NCI-H82 (cell line): ENCODE measurements around the gene PDE9A.

Experiments
- DNase-seq: peaks from one replicate; lab custom pipeline; 2025; lab: John Stamatoyannopoulos, UW

Gene PDE9A

DNA sequence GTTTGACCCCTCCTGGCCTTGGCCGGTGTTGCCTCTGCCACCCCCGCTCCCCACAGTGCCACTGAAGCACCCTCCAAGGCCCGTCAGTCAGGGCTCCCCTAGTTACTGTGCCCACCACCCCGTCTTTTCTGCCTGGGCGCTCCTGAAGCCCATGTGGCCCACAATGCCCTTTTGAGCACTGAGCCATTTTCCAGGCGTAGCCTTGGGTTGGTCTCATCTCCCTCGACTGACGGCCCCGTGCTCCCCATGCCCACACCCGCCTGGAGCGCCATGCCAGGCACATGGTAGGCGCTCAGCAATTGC is 118.0 kb downstream of the PDE9A start:
- DNase-seq = no peak

DNA sequence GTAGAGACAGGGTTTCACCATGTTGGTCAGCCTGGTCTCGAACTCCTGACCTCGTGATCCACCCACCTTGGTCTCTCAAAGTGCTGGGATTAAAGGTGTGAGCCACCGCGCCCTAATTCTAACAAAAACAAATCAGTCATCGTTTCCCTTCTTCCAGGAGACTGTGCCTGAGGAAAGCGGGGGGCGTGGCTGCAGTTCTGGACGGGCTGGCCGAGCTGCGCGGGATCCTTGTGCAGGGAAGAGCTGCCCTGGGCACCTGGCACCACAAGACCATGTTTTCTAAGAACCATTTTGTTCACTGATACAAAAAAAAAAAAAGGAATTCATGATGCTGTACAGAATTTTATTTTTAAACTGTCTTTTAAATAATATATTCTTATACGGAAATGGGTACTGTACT is 121.7 kb downstream of the PDE9A start:
- DNase-seq = no peak

DNA sequence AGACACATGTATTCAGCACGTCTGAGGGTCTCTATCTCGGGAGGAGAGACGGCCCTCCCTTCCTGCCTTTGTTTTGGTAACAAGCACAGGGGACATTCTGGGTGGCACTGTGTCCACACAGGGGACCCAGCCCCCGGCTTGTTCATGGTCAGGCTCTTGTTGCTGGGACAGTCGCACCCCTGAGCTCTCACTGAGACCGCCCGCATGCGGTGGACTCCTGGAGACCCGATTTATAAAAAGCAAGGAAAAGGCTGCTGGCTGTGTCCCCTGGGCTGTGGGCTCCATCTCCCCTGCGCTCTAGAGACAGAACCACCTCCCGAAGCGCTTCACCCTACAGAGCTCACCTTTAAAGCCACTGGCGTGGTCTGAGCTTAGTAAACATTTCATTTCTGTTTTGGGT is 122.5 kb downstream of the PDE9A start:
- DNase-seq = no peak

DNA sequence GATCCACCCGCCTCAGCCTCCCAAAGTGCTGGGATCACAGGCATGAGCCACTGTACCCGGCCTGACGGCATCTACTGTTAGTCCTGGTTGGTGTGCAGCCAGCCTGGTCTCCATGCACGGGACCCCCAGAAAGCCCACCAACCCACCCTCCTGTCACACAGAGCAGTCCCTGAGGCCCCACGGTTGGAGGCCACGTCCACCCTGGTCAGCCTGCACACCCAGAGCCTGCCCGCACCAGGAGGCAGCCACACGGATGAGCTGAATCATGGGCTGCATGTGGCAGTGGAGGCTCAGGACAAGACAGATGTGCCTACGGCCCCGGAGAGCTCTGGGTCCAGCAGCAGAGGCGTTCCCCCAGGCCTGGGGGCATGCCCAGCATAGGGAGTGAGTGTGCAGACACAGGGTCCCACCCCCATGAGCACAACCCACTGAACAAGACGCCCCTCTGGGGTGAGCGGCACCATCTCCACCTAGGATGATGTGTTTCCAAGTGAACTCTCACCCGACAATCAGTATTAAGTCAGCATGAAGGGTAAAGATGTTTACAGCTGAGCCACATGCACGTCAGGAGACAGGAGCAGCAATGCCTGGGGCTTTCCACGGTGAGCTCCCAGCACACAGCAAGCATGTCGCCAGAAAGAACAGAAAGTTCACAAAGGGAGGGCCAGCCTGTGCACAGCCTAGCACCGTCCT is 123.8 kb downstream of the PDE9A start:
- no peak for DNase-seq

DNA sequence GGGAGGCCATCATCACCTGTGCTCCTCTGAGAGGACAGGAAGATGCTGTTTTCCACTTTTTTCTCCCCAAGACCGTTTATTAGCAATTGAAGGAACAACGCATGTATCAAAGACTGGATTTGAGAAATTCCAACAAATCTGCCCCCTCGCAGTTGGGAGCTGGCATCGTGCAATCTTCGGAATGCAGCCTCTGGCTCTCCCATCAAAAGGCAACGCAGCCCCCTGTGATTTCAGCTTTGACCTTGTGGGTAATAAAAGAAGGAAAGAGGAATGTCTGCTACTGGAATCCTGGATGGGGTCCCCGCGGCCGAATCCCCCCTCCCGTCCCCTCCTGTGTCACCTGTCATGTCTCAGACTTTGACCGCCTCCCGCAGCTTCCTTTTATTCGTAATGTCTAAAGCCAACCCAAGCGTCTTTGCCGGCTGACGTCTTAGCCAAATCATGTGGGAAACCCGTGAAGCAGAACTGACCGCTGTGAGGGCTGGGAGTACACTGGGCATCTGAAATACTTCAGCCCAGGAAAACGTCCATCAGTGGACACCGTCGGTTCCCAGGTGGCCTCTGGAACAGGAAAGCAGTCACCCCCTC is 124.4 kb downstream of the PDE9A start:
- DNase-seq = no peak

DNA sequence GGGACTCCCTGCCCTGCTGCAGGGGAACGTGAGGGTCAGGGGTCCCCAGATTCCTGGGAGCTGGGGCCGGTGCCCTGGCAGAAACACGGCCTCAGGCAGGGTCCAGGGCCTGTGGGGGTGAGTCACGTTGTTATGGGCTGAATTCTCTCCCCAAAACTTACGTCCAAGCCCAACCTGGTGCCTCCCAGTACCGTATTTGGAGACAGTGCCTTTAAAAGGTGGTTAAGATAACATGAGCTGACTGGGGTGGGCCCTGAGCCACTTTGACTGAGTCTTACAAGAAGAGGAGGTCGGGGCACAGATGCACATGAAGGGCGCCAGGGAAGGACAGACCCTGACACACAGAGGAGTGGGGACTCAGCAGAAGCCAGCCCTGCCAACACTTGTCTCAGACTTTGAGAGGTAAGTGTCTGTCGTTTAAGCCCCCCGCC is 126.0 kb downstream of the PDE9A start:
- DNase-seq = no peak

DNA sequence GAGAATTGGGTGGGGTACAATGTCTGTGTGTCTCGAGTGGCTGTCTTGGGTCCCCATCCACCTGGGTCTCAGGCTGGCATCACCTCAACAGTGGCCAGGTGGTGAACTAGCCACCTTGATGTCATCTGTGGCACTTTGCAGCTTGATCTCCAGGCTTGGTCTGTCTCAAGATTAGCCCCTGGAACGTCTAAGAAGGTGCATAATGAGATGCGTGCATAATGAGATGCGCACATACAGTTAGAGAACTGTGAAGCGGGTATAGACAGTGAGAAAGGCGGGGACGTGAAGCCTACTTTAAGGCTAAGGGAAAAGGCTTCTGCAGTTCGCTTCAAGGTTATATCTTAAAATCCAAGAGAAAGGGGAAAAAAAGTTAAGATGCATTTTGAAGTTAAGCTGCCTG is 127.2 kb downstream of the PDE9A start:
- no peak for DNase-seq

DNA sequence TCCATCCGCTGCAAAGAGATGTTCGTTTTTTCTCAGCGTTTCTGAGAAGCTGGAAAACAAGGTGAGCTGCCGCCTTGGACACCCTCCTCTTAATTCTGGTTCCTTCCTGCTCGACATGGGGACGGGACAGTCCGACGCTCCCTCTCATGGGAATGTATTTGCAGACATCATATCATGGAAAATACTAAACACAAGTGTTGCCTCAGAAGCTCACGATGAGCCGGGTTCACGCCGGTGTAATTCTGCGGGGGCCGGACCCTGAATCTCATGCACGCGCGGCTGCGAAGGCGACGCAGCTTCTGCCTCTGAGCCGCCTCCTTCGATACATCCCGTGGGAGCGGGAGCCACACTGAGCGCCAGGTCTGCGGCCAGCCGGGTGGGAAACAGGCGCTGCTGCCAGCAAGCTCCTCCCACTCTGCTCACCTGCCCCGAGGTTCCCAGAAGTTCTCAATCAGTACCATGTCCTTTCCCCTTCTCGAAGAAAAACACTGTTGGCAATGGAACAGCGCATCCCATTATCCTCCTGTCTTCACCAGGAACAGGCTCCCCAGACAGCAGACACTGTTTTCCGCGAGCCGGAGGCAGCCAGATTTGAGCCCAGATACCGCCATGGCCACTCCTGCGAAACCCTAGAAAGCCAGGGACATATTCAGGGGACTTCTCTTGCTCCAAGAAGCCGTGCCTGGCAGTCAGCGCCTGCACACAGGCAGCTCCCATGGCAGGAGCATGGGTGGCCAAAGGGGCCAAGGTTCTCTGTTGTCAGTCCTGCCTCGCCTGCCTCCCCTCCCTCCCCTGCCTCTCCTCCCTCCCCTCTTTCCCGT is 127.9 kb downstream of the PDE9A start:
- peak; percentile 58 for DNase-seq

DNA sequence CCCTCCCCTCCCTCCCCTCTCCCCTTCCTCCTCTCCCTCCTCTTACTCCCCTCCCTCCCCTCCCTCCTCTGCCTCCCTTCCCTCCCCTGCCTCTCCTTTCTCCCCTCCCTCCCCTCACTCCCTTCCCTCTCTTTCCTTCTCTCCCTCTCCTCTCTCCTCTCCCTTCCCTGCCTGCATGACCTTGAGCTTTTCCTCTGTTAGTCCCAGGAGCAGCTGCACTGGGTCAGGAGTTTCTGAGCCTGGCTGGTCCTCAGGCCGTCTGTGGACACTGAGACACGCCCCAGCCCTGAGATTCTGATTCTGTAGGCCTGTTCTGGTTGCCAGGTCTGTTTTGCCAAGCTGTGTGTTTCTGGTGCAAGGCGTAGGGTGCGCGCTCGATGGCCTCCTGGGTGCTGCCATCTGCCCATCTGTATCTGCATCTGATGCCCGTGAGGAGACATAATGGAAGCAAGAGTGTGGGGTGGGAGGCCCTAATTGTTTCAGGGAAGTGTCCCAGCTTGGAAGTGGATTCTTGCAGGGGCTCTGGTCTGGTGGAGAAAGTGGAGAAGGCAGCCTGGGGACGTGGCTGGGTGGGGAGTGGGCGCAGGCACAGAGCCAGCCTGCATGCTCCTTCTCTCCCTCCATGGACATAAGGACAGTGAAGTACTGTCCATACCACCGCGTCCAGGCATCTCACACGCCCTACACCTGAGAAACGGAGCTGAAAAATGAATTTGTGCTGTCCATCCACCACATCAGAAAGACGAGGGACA is 128.7 kb downstream of the PDE9A start:
- DNase-seq = no peak

DNA sequence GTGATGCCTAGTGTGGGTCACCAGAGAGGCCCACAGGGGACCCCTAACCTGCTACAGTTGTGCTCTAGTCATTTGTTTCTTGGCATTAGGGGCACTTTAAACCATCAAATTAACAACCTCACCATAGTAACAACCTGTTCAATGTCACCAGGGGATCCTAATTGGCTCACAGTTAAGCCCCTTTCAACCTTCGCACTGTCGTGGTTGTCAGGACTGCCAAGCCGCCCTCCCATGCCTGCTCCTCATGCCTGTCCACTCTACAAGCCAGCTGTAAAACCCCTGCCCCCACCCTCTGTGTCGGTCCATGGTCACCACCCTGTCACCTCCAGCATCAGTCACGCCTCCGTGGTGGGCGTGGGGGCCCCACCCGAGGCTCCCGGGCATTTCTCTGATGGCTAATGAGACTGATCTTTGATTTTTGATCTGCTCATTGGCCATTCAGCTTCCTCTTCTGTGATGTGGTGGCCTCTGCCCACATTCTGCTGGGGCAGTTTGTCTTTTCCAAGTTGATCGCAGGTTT is 129.4 kb downstream of the PDE9A start:
- peak; percentile 90 for DNase-seq

DNA sequence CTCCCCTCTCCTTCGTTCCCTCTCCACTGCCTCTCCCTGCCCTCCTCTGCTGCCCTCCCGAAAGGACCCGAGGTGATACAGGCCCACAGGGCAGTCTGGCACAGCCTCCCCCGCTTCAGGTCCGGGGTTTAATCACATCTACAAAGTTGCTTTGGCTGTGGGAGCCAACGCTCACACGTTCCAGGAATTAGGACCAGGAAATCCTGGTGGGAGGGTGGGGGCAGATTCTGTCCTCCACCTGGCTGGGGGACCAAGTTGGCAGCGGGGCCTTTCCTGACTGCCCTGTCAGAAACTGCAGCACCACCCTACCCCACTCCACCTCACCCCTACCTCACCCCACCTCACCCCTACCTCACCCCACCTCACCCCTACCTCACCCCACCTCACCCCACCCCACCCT is 130.9 kb downstream of the PDE9A start:
- peak; percentile 18 for DNase-seq

DNA sequence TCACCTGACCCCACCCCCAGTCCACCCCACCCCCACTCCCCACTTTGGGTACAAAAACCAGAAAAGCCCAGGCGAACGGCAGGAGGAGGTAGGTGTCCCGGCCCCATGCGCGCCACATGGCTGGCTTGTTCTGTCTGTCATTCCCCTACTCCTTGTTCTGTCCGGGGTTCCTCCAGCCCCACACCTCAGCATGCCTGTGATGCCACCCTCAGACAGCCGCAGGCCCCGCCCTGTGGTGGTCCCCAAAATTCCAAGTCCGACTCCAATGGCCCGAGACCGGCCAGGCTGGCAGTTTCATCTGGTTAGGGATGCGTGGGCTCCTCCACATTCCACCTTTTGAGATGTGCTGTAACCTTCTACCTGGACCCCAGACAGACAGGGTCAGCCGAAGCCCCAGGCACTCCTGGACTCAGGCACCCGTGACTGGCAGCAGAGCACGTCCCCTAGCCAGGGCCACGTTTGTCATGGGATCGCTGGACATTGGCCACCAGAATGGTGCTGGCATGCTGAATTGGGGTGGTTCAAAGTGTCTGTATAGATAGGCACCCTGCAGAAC is 131.6 kb downstream of the PDE9A start:
- no peak for DNase-seq

DNA sequence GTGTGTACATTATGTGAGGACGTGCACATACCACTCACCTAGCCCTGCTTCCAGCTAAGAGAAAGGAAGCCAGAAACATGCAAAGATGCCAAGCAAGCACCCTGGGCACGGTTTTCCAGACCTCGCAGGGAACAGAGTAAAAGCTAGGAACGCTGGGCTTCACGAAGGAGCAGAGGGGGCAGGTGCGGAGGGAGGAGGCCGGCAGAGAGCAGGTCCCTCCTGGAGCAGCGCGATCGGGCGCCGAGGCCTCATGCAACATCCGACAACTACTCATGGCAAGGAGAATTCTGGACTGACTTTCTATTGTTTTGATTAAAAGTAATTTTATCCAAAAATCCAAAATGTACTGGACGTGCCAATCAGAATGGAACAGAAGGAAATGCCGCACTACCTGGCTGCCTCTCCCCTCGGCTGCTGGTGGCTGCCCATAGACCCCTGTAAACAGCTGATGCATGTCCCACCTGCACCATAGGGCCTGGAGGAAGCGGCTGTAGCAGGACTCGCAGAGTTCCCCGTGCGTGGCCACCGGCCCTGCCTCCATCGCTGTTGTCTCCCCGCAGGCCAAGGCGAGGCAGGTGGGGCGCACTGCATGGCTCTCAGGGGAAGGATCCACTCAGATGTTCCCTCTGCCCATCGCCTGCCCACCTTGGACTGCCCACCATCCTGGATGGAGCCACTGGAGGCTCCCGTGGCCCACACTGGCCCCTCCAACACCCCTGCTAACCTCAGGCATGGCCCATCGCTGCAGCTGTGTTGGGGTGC is 132.4 kb downstream of the PDE9A start:
- no peak for DNase-seq

DNA sequence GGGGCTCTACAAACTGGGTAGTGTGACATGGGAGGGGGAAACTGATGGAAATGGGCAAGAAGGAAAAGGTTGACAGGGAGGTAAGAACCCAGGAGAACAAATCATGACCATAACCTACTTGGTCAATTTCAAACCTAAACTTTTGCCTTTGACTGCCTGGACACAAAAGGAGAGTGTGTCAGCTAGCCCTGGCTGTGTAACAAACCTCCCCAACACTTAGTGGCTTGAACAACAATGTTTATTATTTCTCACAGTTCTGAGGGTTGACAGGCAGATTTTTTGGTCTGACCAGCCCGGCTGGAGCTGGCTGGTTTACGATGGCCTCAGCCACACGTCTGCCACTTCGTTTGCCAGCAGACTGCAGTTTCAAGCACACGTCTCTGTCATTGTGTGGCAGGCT is 133.5 kb downstream of the PDE9A start:
- no peak for DNase-seq

DNA sequence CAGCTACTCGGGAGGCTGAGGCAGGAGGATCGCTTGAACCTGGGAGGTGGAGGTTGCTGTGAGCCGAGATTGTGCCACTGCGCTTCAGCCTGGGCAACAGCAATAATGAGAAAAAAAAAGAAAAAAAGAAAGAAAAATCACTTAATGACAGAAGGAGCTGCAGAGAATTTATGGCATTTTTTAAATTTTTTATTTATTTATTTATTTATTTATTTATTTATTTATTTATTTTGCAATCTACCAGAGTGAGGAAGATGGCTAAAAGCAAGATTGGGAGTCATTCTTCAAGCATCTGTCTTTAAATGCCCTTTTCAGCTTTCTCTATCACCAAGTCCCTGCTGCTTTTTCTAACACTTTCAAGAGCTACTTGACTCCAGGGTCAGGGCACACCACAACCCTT is 134.2 kb downstream of the PDE9A start:
- DNase-seq = no peak

DNA sequence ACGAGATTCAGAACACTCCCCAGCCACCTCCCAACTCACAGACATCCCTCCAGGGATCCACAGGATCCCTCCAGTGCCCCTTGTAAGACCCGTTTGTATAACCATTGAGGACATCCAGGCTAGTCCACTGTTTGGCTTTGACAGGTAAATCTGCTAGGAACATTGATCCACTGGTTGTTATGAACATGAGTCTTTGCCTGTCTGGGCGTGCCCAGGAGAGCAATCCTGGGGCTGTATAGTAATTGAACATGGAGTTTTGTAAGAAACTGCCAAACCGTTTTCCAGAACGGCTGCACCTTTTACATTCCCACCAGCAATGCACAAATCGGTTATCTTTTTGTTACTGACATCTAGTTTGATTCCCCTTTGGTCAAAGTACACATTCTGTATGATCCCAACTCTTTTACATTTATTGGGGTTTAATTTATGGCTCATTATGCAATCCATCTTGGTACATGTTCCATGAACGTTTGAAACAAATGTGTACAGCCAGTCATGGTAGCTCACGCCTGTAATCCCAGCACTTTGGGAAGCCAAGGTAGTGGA is 137.2 kb downstream of the PDE9A start:
- DNase-seq = no peak

DNA sequence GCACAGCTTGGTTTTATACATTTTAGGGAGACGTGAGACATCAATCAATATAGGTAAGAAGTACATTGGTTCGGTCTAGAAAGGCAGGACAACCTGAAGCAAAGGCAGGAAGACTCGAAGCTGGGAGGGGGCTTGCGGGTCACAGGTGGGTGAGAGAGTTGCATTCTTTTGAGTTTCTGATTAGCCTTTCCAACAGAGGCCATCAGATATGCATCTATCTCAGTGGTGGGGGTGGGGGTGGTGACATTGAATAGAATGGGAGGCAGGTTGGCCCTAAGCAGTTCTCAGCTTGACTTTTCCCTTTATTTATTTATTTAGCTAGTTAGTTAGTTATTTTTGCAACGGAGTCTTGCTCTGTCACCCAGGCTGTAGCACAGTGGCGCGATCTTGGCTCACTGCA is 140.4 kb downstream of the PDE9A start:
- DNase-seq = no peak

DNA sequence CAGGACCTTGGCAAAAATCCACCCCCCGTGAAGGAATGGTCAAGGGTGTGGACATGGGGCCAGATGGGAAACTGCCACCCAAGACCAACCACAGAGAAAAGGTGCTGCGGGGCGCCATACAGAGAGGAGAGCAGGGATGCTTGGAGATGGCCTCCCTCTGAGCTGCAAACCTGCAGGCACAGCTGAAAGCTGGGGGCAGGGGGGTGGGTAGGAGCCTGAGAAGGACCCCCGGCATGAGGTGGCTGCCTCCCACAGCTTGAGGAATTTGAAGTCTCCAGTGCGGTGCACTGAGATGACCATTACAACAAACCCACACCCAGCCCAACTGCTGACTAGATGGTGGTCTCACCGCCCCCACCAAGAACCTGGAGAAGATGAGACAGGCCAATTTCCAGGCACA is 141.1 kb downstream of the PDE9A start:
- DNase-seq = no peak

DNA sequence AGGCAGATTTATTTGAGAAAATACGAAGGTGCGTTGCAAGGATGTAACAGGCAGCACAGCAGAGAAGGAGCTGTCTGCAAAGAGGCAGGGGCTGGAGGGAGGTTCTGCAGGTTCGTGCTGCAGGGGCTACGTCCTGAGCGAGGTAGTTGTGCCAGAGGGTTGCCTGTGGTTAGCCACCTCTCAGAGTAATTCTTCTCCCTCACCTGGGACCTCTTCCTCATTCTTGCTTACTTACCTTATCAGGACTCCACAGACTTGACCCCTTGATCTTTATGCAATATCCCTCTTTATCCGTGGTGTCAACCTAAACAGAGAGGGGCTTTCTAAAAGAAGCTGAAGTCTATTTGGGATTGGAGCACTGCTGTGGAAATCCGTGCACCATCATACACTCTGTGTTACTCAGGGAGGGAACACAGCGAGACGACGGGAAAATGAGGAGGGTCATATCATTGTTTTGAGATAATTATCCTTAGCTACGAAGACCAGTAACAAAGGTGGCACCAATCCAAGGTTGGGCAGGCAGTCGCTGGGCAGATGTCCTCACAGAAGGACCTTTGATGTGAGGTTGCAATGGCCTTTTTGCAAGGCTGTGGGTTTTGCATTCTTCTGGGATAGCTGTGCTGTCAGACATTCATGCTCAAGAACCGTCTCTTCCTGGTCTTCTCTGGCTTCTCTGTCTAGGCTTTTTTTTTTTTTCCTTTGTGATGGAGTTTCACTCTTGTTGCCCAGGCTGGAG is 143.1 kb downstream of the PDE9A start:
- DNase-seq = no peak

DNA sequence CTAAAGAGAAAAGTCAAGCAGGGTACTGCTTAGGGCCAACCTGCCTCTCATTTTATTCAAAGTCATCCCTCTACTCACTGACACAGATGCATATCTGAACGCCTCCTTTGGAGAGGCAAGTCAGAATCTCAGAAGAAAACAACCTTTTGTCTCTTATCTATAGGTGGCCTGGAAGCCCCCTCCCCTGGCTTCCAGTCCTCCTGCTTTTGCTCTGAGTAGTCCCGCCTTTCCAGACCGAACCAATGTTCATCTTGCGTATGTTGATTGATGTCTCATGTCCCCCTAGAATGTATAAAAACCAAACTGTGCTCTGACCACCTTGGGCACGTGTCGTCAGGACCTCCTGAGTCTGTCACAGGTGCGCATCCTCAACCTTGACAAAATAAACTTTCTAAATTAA is 144.1 kb downstream of the PDE9A start:
- DNase-seq = no peak
